GM12878 (cell line): ENCODE measurements around the gene OXCT1. TPM values are rescaled to one million over a fixed set of nuclear protein-coding genes. Genes with fewer than 3 reads are reported as not detected.

Source experiments
- ATAC-seq: fragments of 200-7000 bp; cut with Tn5 transposase; 3 replicates; pipeline ENCODE4 v1.9.1; 2020; ENCODE audit warnings: mild to moderate bottlenecking, moderate library complexity
- BruUV-seq: library from RNA; stranded (reverse); fragments of 400-500 nt; replicated peaks from 2 replicates; lab custom pipeline; 2021; lab: Mats Ljungman, UMichigan
- CTCF ChIA-PET: fragments of 300-600 bp; sonication (Branson Sonifier 250); formaldehyde crosslinking; extraction: SDS; loops from one replicate; lab custom pipeline; 2021; ENCODE audit warnings: inconsistent platforms; lab: Yijun Ruan, JAX
- POLR2A ChIA-PET: fragments of 350-600 bp; formaldehyde crosslinking; extraction: SDS; loops from one replicate; lab custom pipeline; 2021; ENCODE audit warnings: inconsistent platforms; lab: Charles Lee
- RAD21 ChIA-PET: fragments of 300-600 bp; sonication (Branson Sonifier 250); formaldehyde crosslinking; loops from one replicate; lab custom pipeline; 2023; ENCODE audit warnings: antibody characterized with exemption; ENCODE audit not compliant: unreplicated experiment; lab: Charles Lee
- SMC1A ChIA-PET: fragments of 300-600 bp; sonication (Branson Sonifier 250); formaldehyde crosslinking; loops from one replicate; lab custom pipeline; 2023; ENCODE audit not compliant: unreplicated experiment, uncharacterized antibody; lab: Charles Lee
- DNase-seq: peaks from one replicate; pipeline ENCODE4 v3.0.0-alpha.2; 2011; ENCODE audit warnings: low read depth, low spot score
- FAIRE-seq: peaks from 3 replicates; lab custom pipeline; 2011; peaks lifted over from hg19 to GRCh38; lab: Jason Lieb, UNC
- H2AFZ ChIP-seq: 2 replicates; pipeline ENCODE4 v1.6.0; 2011; ENCODE audit warnings: low read depth, low read length, control low read depth; ENCODE audit not compliant: control insufficient read depth
- H3K27ac ChIP-seq: 2 replicates; pipeline ENCODE4 v1.5.1; 2011; ENCODE audit warnings: control low read depth; ENCODE audit not compliant: control insufficient read depth, insufficient read depth
- H3K27me3 ChIP-seq, 2 experiments: replicated peaks in 1 of 2; 2 replicates each; pipeline versions ENCODE4 v1.6.0 to v1.6.1; 2011; ENCODE audit warnings: low read length in 1 of 2; ENCODE audit not compliant: control insufficient read depth in 2 of 2, insufficient read depth in 2 of 2
- H3K36me3 ChIP-seq, 2 experiments: 2 replicates each; pipeline ENCODE4 v1.5.1; 2011; ENCODE audit warnings: low read length in 1 of 2; ENCODE audit not compliant: control insufficient read depth in 2 of 2, insufficient read depth in 2 of 2
- H3K4me1 ChIP-seq: 2 replicates; pipeline ENCODE4 v1.6.1; 2011; ENCODE audit warnings: mild to moderate bottlenecking, low read length, moderate library complexity, mixed read lengths; ENCODE audit not compliant: control insufficient read depth, insufficient read depth
- H3K4me2 ChIP-seq: 2 replicates; pipeline ENCODE4 v1.6.0; 2011; ENCODE audit warnings: control low read depth; ENCODE audit not compliant: control insufficient read depth, insufficient read depth
- H3K4me3 ChIP-seq: fragments of 200-600 bp; sonication (generic); 2 replicates; pipeline ENCODE4 v1.5.1; 2016
- H3K79me2 ChIP-seq: 2 replicates; pipeline ENCODE4 v1.6.0; 2011; ENCODE audit warnings: low read length; ENCODE audit not compliant: control insufficient read depth, insufficient read depth
- H3K9ac ChIP-seq: 2 replicates; pipeline ENCODE4 v1.8.0; 2011; ENCODE audit warnings: low read length, control low read depth, mixed read lengths; ENCODE audit not compliant: control insufficient read depth, insufficient read depth
- H3K9me3 ChIP-seq: replicated peaks from 3 replicates; pipeline ENCODE4 v1.5.1; 2011; ENCODE audit warnings: mild to moderate bottlenecking, low read length; ENCODE audit not compliant: control insufficient read depth, insufficient read depth
- H4K20me1 ChIP-seq: 2 replicates; pipeline ENCODE4 v1.6.0; 2011; ENCODE audit not compliant: control insufficient read depth, insufficient read depth
- CBFB ChIP-seq: IDR thresholded peaks from 2 replicates; pipeline ENCODE4 v1.6.1; 2016; ENCODE audit warnings: antibody characterized with exemption, low read depth
- CHD1 ChIP-seq: IDR thresholded peaks from 2 replicates; pipeline ENCODE4 v1.6.1; 2012; ENCODE audit warnings: low read depth, low read length, improper control_type of control experiment
- E4F1 ChIP-seq: fragments of 450-650 bp; IDR thresholded peaks from 2 replicates; pipeline ENCODE4 v1.6.1; 2018; ENCODE audit warnings: borderline replicate concordance, mild to moderate bottlenecking; ENCODE audit not compliant: partially characterized antibody
- FOS ChIP-seq: IDR thresholded peaks from 3 replicates; pipeline ENCODE4 v1.6.1; 2011; ENCODE audit warnings: borderline replicate concordance; ENCODE audit not compliant: insufficient read length; ENCODE audit errors: extremely low read depth
- GABPA ChIP-seq: IDR thresholded peaks from 2 replicates; pipeline ENCODE4 v1.6.1; 2014; ENCODE audit warnings: antibody characterized with exemption, low read depth, mild to moderate bottlenecking, inconsistent platforms
- HDAC2 ChIP-seq: fragments of 200-600 bp; sonication (generic); IDR thresholded peaks from 2 replicates; pipeline ENCODE4 v1.6.1; 2017
- JUND ChIP-seq: IDR thresholded peaks from 2 replicates; pipeline ENCODE4 v1.6.1; 2012; ENCODE audit warnings: low read depth, mild to moderate bottlenecking, low read length, improper control_type of control experiment, moderate library complexity
- KAT2A ChIP-seq: conservative IDR thresholded peaks from 2 replicates; pipeline ENCODE4 v1.6.1; 2011; ENCODE audit warnings: low read depth, low read length; ENCODE audit not compliant: control insufficient read depth
- MLLT1 ChIP-seq: fragments of 450-650 bp; IDR thresholded peaks from 2 replicates; pipeline ENCODE4 v1.6.1; 2016; ENCODE audit warnings: mild to moderate bottlenecking
- NFYA ChIP-seq: IDR thresholded peaks from 2 replicates; pipeline ENCODE4 v1.6.1; 2011; ENCODE audit warnings: low read depth, mild to moderate bottlenecking, low read length, improper control_type of control experiment, borderline replicate concordance
- RAD21 ChIP-seq: IDR thresholded peaks from 2 replicates; pipeline ENCODE4 v1.6.1; 2011; ENCODE audit warnings: mild to moderate bottlenecking, low read depth, low read length, moderate library complexity; ENCODE audit not compliant: insufficient read depth
- RBBP5 ChIP-seq: fragments of 200-600 bp; sonication (generic); conservative IDR thresholded peaks from 2 replicates; pipeline ENCODE4 v1.6.1; 2016
- RCOR1 ChIP-seq: conservative IDR thresholded peaks from 2 replicates; pipeline ENCODE4 v1.6.1; 2012; ENCODE audit warnings: low read depth, low read length, improper control_type of control experiment
- RUNX3 ChIP-seq: IDR thresholded peaks from 2 replicates; pipeline ENCODE4 v1.6.1; 2012; ENCODE audit warnings: low read length, inconsistent platforms
- STAT3 ChIP-seq: IDR thresholded peaks from 2 replicates; pipeline ENCODE4 v1.6.1; 2011; ENCODE audit warnings: low read depth, low read length, improper control_type of control experiment
- TCF3 ChIP-seq: IDR thresholded peaks from 2 replicates; pipeline ENCODE4 v1.6.1; 2012; ENCODE audit warnings: low read depth, mild to moderate bottlenecking, low read length, borderline replicate concordance; ENCODE audit not compliant: insufficient read depth
- WGBS: methylation state at CpG from one replicate; pipeline ENCODE4 v1.1.6; 2016; ENCODE audit warnings: low lambda C conversion rate; ENCODE audit not compliant: insufficient replicate concordance, insufficient coverage; ENCODE audit errors: missing lambda C conversion rate; 5-methylcytosine and 5-hydroxymethylcytosine counted together
- in situ Hi-C: fragments of 300-500 bp; cut with MboI; formaldehyde crosslinking; loops from 9 replicates; pipeline ENCODE4 v1.14.3; 2018; ENCODE audit warnings: mixed read lengths
- intact Hi-C: fragments of 100-400 bp; cut with micrococcal nuclease; formaldehyde crosslinking; loops from one replicate; pipeline ENCODE4 v1.14.2; 2022; ENCODE audit not compliant: unreplicated experiment
- polyA plus RNA-seq, 11 experiments: library from polyadenylated mRNA; depleted of rRNA in 4 of 11; unstranded in 6 of 11; stranded (reverse) in 5 of 11; fragments of >200 nt; fragmentation: Nextera tagmentation in 4 of 11; fragmentation: Illumina TruSeq in 1 of 11; extraction: Ambion mirVana in 4 of 11; extraction: Trizol in 1 of 11; gene quantifications; 1 replicate in 1 of 11; 2 replicates in 10 of 11; pipeline versions ENCODE4 v1.2.1 to v1.2.3, GENCODE V29; 2011 to 2016; ENCODE audit warnings: inconsistent platforms in 2 of 11, missing spikeins in 2 of 11, low read depth in 1 of 11
- total RNA-seq, 4 experiments: library from RNA; depleted of rRNA in 3 of 4; stranded (reverse); fragments of >200 nt in 3 of 4; fragmentation: Illumina TruSeq in 1 of 4; extraction: Trizol in 1 of 4; gene quantifications; 2 replicates each; pipeline versions ENCODE4 v1.2.1 to v1.2.3, GENCODE V29; 2013 to 2021
- TF ChIP-seq, protein P1 (sequence below): fragments of 150-350 bp; IDR thresholded peaks from 2 replicates; pipeline ENCODE4 v1.6.1; 2016; ENCODE audit warnings: low read depth, low read length

Gene OXCT1
- total and polyA plus RNA-seq, 10 of the 15 experiments (the other 5 are each of a cell fraction or from before 2014, with no cell fraction given), result 46.9 to 103 (median 70.5) TPM

DNA sequence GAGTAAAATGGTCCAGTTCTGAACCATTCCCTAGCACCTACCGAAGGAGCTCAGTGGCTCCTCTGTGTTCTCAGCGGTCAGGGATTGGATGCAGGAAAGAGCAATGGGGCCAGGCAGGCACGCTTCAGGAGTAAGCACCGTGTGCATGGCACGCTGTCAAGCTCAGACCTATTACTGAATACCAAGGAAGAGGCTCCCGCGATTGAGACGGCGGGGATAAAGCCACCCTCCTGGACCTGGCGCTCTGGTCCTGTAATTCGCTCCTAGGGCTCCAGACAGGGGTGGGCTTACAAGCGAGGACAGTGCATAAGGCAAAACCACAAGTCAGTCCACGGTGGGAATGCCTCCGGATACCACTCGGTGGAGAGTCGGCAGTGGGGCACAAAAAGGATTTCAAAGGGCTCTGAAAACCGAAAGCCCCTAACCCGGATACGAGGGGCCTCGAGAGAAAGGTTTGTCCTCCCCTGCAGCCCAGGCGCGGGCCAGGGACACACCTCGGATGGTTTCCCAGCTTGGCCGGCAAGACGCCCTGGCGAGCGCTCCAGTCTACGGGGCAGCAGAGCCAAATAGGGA lies 988 bp downstream of the OXCT1 start:
- peak overlapping the region; percentile 85 for H2AFZ ChIP-seq
- no peaks in the 10 kb centered on the region for H3K27me3 ChIP-seq
- in situ Hi-C loops, result no loop called here
- H3K36me3 ChIP-seq, result no peaks in the 10 kb centered on the region
- 54% methylated on average over 28 of the region's 28 CpGs for WGBS
- H3K79me2 ChIP-seq, result peaks cover 35% of the 10 kb centered on the region
- ChIA-PET RAD21 (interaction anchor here (0.9 to 2.0 kb wide), 2 partner anchors 11 to 188 kb away, joined by 3 to 5 read pairs; no protein-coding TSS in a partner anchor), SMC1A (interaction anchor here (0.9 kb wide), 2 partner anchors 41 to 188 kb away, joined by 3 read pairs; no protein-coding TSS in a partner anchor), POLR2A (interaction anchor here (0.8 kb wide), 1 partner anchor 41 kb away, joined by 4 read pairs; no protein-coding TSS in a partner anchor), CTCF (interaction anchor here (0.6 to 5.7 kb wide), 2 partner anchors 14 to 56 kb away, joined by 4 to 57 read pairs; no protein-coding TSS in a partner anchor)
- peak overlapping the region; percentile 94 for H3K9ac ChIP-seq
- no peaks in the 10 kb centered on the region; the same call in none of the 2 replicates for H3K4me1 ChIP-seq
- ATAC-seq (no peak), DNase-seq (no peak), FAIRE-seq (no peak)
- no peaks in the 10 kb centered on the region for H3K9me3 ChIP-seq
- H3K4me3 ChIP-seq, result peak overlapping the region; percentile 79
- intact Hi-C loops, result no loop called here
- BruUV-seq, result no TSS peak
- H3K27ac ChIP-seq, result peak overlapping the region; percentile 89
- H3K4me2 ChIP-seq, result peak overlapping the region; percentile 58
- no peaks in the 10 kb centered on the region for H4K20me1 ChIP-seq
- TF ChIP-seq FOS, result no peak
- no peak for TF ChIP-seq E4F1
- TF ChIP-seq CBFB, result 0 out of 2 replicates have a peak, but pooled peaks have one; percentile 4
- TF ChIP-seq MLLT1, result peak; percentile 91
- no peak for TF ChIP-seq JUND
- no peak for TF ChIP-seq TCF3
- no peak for TF ChIP-seq GABPA
- no peak for TF ChIP-seq HDAC2
- TF ChIP-seq RAD21, result no peak
- no peak for TF ChIP-seq CHD1
- TF ChIP-seq, protein P1, sequence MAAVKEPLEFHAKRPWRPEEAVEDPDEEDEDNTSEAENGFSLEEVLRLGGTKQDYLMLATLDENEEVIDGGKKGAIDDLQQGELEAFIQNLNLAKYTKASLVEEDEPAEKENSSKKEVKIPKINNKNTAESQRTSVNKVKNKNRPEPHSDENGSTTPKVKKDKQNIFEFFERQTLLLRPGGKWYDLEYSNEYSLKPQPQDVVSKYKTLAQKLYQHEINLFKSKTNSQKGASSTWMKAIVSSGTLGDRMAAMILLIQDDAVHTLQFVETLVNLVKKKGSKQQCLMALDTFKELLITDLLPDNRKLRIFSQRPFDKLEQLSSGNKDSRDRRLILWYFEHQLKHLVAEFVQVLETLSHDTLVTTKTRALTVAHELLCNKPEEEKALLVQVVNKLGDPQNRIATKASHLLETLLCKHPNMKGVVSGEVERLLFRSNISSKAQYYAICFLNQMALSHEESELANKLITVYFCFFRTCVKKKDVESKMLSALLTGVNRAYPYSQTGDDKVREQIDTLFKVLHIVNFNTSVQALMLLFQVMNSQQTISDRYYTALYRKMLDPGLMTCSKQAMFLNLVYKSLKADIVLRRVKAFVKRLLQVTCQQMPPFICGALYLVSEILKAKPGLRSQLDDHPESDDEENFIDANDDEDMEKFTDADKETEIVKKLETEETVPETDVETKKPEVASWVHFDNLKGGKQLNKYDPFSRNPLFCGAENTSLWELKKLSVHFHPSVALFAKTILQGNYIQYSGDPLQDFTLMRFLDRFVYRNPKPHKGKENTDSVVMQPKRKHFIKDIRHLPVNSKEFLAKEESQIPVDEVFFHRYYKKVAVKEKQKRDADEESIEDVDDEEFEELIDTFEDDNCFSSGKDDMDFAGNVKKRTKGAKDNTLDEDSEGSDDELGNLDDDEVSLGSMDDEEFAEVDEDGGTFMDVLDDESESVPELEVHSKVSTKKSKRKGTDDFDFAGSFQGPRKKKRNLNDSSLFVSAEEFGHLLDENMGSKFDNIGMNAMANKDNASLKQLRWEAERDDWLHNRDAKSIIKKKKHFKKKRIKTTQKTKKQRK, result no peak
- TF ChIP-seq NFYA, result no peak
- peak; percentile 32; the same call in 1 of the 2 replicates for TF ChIP-seq RUNX3
- TF ChIP-seq STAT3, result no peak
- no peak for TF ChIP-seq RBBP5
- TF ChIP-seq RCOR1, result no peak
- TF ChIP-seq KAT2A, result no peak
